GM19467 (cell line): ENCODE measurements around the gene WDR62.

Experiments
- ATAC-seq: cut with Tn5 transposase; IDR thresholded peaks from one replicate; pipeline ENCODE4 v1.9.1; 2021; ENCODE audit warnings: mild to moderate bottlenecking, moderate library complexity; ENCODE audit not compliant: unreplicated experiment

WDR62 gene

GRCh38 chr19:36054733-36055686 lies at the start of gene WDR62:
TSS of gene WDR62 (plus strand) at chr19:36054897. CDS start at chr19:36054972, 75 bp downstream.
- peak; percentile 68 for ATAC-seq

GRCh38 chr19:36006955-36007354 lies 47.7 kb upstream of the WDR62 start:
- ATAC-seq = no peak

- ATAC-seq = no peak
These were observed 46.2 kb upstream of the WDR62 start, which contains the start of gene SYNE4 for GRCh38 chr19:36008336-36008978. TSS of gene SYNE4 (minus strand) at chr19:36008813. CDS start at chr19:36008681, 132 bp downstream.

GRCh38 chr19:36009220-36009619 lies 45.5 kb upstream of the WDR62 start:
- ATAC-seq = no peak

GRCh38 chr19:36009633-36010379 lies 44.9 kb upstream of the WDR62 start:
- no peak for ATAC-seq

- ATAC-seq = no peak
These were observed 44.3 kb upstream of the WDR62 start for GRCh38 chr19:36010402-36010801.

- ATAC-seq = no peak
These were observed 41.3 kb upstream of the WDR62 start for GRCh38 chr19:36013280-36014011.

GRCh38 chr19:36014012-36014924 lies 40.4 kb upstream of the WDR62 start, which contains the start of gene ALKBH6:
TSS of gene ALKBH6 (minus strand) at chr19:36014213. CDS start at chr19:36013397, 816 bp downstream.
- peak; percentile 97 for ATAC-seq

- no peak for ATAC-seq
These were observed 35.5 kb upstream of the WDR62 start for GRCh38 chr19:36019061-36019670.

- no peak for ATAC-seq
These were observed 31.3 kb upstream of the WDR62 start for GRCh38 chr19:36023432-36023831.

- ATAC-seq = no peak
These were observed 29.2 kb upstream of the WDR62 start for GRCh38 chr19:36025541-36025940.

GRCh38 chr19:36026091-36026876 lies 28.4 kb upstream of the WDR62 start:
- ATAC-seq = no peak

GRCh38 chr19:36027696-36028095 lies 27.0 kb upstream of the WDR62 start:
- ATAC-seq = no peak

GRCh38 chr19:36028313-36029041 lies 26.2 kb upstream of the WDR62 start:
- ATAC-seq = no peak

- ATAC-seq = no peak
These were observed 24.2 kb upstream of the WDR62 start for GRCh38 chr19:36030264-36031148.

GRCh38 chr19:36031308-36031707 lies 23.4 kb upstream of the WDR62 start:
- no peak for ATAC-seq
